Esophagus muscularis mucosa (tissue), 4 donors: ENCODE results near the gene BRPF1. TPM values are rescaled to one million over a fixed set of nuclear protein-coding genes. Genes with fewer than 3 reads are reported as not detected.

Experiments
- DNase-seq: peaks from one replicate; pipeline ENCODE4 v3.0.0-alpha.2; 2017; ENCODE audit errors: extremely low spot score
- H3K27ac ChIP-seq, 4 donors: fragments of 200-600 bp; sonication (generic); replicated peaks in 1 of 4; 1 replicate in 3 of 4; 2 replicates in 1 of 4; pipeline ENCODE4 v1.5.1; 2016 to 2019; ENCODE audit warnings: mild to moderate bottlenecking in 1 of 4
- H3K27me3 ChIP-seq, 4 donors: fragments of 200-600 bp; sonication (generic); one replicate each; pipeline versions ENCODE4 v1.5.1 to v1.6.0; 2016 to 2019
- H3K36me3 ChIP-seq, 4 donors: fragments of 200-600 bp; sonication (generic); one replicate each; pipeline ENCODE4 v1.5.1; 2016 to 2019
- H3K4me1 ChIP-seq, 4 donors: fragments of 200-600 bp; sonication (generic); one replicate each; pipeline ENCODE4 v1.5.1; 2016 to 2019
- H3K4me3 ChIP-seq, 4 donors: fragments of 200-600 bp; sonication (generic); 1 replicate in 2 of 4; 2 replicates in 2 of 4; pipeline ENCODE4 v1.5.1; 2016 to 2019; ENCODE audit warnings: mild to moderate bottlenecking in 4 of 4, moderate library complexity in 1 of 4
- H3K9me3 ChIP-seq, 4 donors: fragments of 200-600 bp; sonication (generic); 1 replicate in 3 of 4; 2 replicates in 1 of 4; pipeline ENCODE4 v1.5.1; 2016 to 2019
- CTCF ChIP-seq, 3 experiments: fragments of 200-600 bp in 2 of 3; fragments of 450-650 bp in 1 of 3; sonication (generic) in 2 of 3; IDR thresholded peaks; one replicate each; pipeline ENCODE4 v1.5.1; 2017 to 2019; ENCODE audit warnings: antibody characterized with exemption in 3 of 3, mild to moderate bottlenecking in 2 of 3, moderate library complexity in 1 of 3
- EP300 ChIP-seq: sonication (generic); formaldehyde crosslinking; IDR thresholded peaks from one replicate; pipeline ENCODE4 v1.6.1; 2017; ENCODE audit warnings: antibody characterized with exemption
- POLR2A ChIP-seq: fragments of 450-650 bp; IDR thresholded peaks from one replicate; pipeline ENCODE4 v1.6.1; 2017; ENCODE audit warnings: antibody characterized with exemption, moderate library complexity, mild to moderate bottlenecking, low read depth
- POLR2AphosphoS5 ChIP-seq, 2 donors: sonication (generic); formaldehyde crosslinking; IDR thresholded peaks; one replicate each; pipeline ENCODE4 v1.6.1; 2017; ENCODE audit warnings: antibody characterized with exemption in 2 of 2
- WGBS: methylation state at CpG from one replicate; pipeline ENCODE4 v1.1.5; 2018; 5-methylcytosine and 5-hydroxymethylcytosine counted together
- intact Hi-C: fragments of 100-400 bp; cut with DNase I; formaldehyde crosslinking; loops from one replicate; pipeline ENCODE4 v1.15.1; 2023
- total RNA-seq, 4 donors: library from RNA; depleted of rRNA; stranded (reverse); fragments of >200 nt; gene quantifications; one replicate each; pipeline versions ENCODE4 v1.1.0 to v1.2.1, GENCODE V29; 2016

The BRPF1 gene
- total RNA-seq, 4 donors from 2014 or later = 16.2 to 23.3 (median 21.1) TPM

GRCh38 chr3:9765865-9766264 lies 34.3 kb downstream of the BRPF1 start:
- intact Hi-C loops = no loop called here
- no peak overlapping the region for H3K27ac ChIP-seq
- TF ChIP-seq POLR2AphosphoS5 (IDR thresholded peaks at IDR 0.05) (no peak), POLR2A (no peak), CTCF (IDR thresholded peaks at IDR 0.05) (no peak), EP300 (no peak)
- H3K9me3 ChIP-seq = no peaks in the 10 kb centered on the region
- no peaks in the 10 kb centered on the region for H3K27me3 ChIP-seq
- WGBS = 93% methylated on average over 4 of the region's 4 CpGs
- peaks cover 34 to 42% (median 41%) of the 10 kb centered on the region in 4 donors for H3K4me1 ChIP-seq
- peaks cover 18 to 56% (median 44%) of the 10 kb centered on the region in 4 donors for H3K36me3 ChIP-seq
- H3K4me3 ChIP-seq = no peak overlapping the region
- no peak for DNase-seq

GRCh38 chr3:9767418-9767817 lies 35.9 kb downstream of the BRPF1 start:
- peaks cover 34 to 46% (median 43%) of the 10 kb centered on the region in 4 donors for H3K4me1 ChIP-seq
- intact Hi-C loops = no loop called here
- H3K27me3 ChIP-seq = no peaks in the 10 kb centered on the region
- no peak for TF ChIP-seq POLR2AphosphoS5 (IDR thresholded peaks at IDR 0.05)
- TF ChIP-seq POLR2A = no peak
- no peak for TF ChIP-seq EP300
- no peak for TF ChIP-seq CTCF (IDR thresholded peaks at IDR 0.05)
- DNase-seq = no peak
- H3K9me3 ChIP-seq = no peaks in the 10 kb centered on the region
- peak overlapping the region; percentile 88 to 93 (median 90) for H3K27ac ChIP-seq
- WGBS = 61% methylated on average over 7 of the region's 7 CpGs
- peaks cover 7 to 40% (median 28%) of the 10 kb centered on the region in 4 donors for H3K36me3 ChIP-seq
- H3K4me3 ChIP-seq = no peak overlapping the region

- H3K27me3 ChIP-seq = no peaks in the 10 kb centered on the region
Observed at GRCh38 chr3:9768141-9768775, 36.7 kb downstream of the BRPF1 start.

GRCh38 chr3:9769012-9769411 lies 37.5 kb downstream of the BRPF1 start:
- no peak for DNase-seq
- WGBS = 53% methylated on average over 5 of the region's 5 CpGs
- Histone ChIP-seq H3K27ac (peak overlapping the region; percentile 88 to 93 (median 90)), H3K4me3 (peak overlapping the region; percentile 77 to 90 (median 85)), H3K36me3 (peaks cover 0 to 24% (median 13%) of the 10 kb centered on the region in 4 donors), H3K27me3 (no peaks in the 10 kb centered on the region), H3K4me1 (peaks cover 34 to 46% (median 43%) of the 10 kb centered on the region in 4 donors), H3K9me3 (no peaks in the 10 kb centered on the region)
- intact Hi-C loops = no loop called here
- TF ChIP-seq CTCF (IDR thresholded peaks at IDR 0.05) (no peak), POLR2AphosphoS5 (IDR thresholded peaks at IDR 0.05) (no peak), EP300 (no peak), POLR2A (no peak)

More at GRCh38 chr3:9768141-9768775, 36.7 kb downstream of the BRPF1 start:
- 59% methylated on average over 6 of the region's 6 CpGs for WGBS
- H3K36me3 ChIP-seq = peaks cover 0 to 32% (median 20%) of the 10 kb centered on the region in 4 donors
- DNase-seq = no peak
- peak overlapping the region; percentile 88 to 93 (median 90) for H3K27ac ChIP-seq
- TF ChIP-seq POLR2A = no peak
- TF ChIP-seq EP300 = no peak
- no peak for TF ChIP-seq POLR2AphosphoS5 (IDR thresholded peaks at IDR 0.05)
- no peak for TF ChIP-seq CTCF (IDR thresholded peaks at IDR 0.05)
- no peaks in the 10 kb centered on the region for H3K9me3 ChIP-seq
- H3K4me1 ChIP-seq = peaks cover 34 to 46% (median 43%) of the 10 kb centered on the region in 4 donors
- peak overlapping the region; percentile 77 to 90 (median 85) for H3K4me3 ChIP-seq
- intact Hi-C loops = no loop called here
